Calu3 (cell line): ENCODE data around the gene GRAMD1A. TPM values are rescaled to one million over a fixed set of nuclear protein-coding genes. Genes with fewer than 3 reads are reported as not detected.
"Not testable (repeated sequence)": the region's sequence is repeated elsewhere in the genome, so short reads cannot be mapped to it uniquely, and the experiment has no call there.

Source experiments
- BruUV-seq: library from RNA; stranded (reverse); fragments of 400-500 nt; replicated peaks from 2 replicates; lab custom pipeline; 2021; lab: Mats Ljungman, UMichigan
- CTCF ChIA-PET: fragments of 300-600 bp; sonication (Branson Sonifier 250); formaldehyde crosslinking; loops from one replicate; lab custom pipeline; 2022; ENCODE audit warnings: antibody characterized with exemption; lab: Charles Lee
- DNase-seq: peaks from one replicate; pipeline ENCODE4 v3.0.0; 2022
- H3K27ac Mint-ChIP-seq: one replicate; pipeline ENCODE4 v1.8.0; 2022; ENCODE audit warnings: mixed read lengths; ENCODE audit not compliant: unreplicated experiment
- H3K27me3 Mint-ChIP-seq: one replicate; pipeline ENCODE4 v1.8.0; 2022; ENCODE audit warnings: mixed read lengths; ENCODE audit not compliant: unreplicated experiment
- H3K36me3 Mint-ChIP-seq: one replicate; pipeline ENCODE4 v1.8.0; 2022; ENCODE audit warnings: mild to moderate bottlenecking, moderate library complexity, mixed read lengths; ENCODE audit not compliant: insufficient read depth, unreplicated experiment
- H3K4me1 Mint-ChIP-seq: one replicate; pipeline ENCODE4 v1.8.0; 2022; ENCODE audit warnings: mild to moderate bottlenecking, low read depth, mixed read lengths; ENCODE audit not compliant: unreplicated experiment
- H3K4me3 Mint-ChIP-seq: one replicate; pipeline ENCODE4 v1.8.0; 2022; ENCODE audit warnings: mild to moderate bottlenecking, low read depth, moderate library complexity, mixed read lengths; ENCODE audit not compliant: unreplicated experiment
- H3K9me3 Mint-ChIP-seq: one replicate; pipeline ENCODE4 v1.8.0; 2022; ENCODE audit warnings: low read depth, mixed read lengths; ENCODE audit not compliant: unreplicated experiment
- intact Hi-C: fragments of 100-400 bp; cut with micrococcal nuclease; formaldehyde crosslinking; loops from one replicate; pipeline ENCODE4 v1.10.0; 2022; ENCODE audit not compliant: unreplicated experiment
- total RNA-seq: library from RNA; stranded (reverse); gene quantifications from 2 replicates; pipeline ENCODE4 v1.2.3, GENCODE V29; 2022
- TF ChIP-seq, protein P1 (sequence below): fragments of 200-600 bp; IDR thresholded peaks from one replicate; pipeline ENCODE4 v1.8.0; 2022; ENCODE audit warnings: antibody characterized with exemption; ENCODE audit not compliant: unreplicated experiment

Gene GRAMD1A
- total RNA-seq, 1 experiment from 2014 or later: 126 TPM

DNA sequence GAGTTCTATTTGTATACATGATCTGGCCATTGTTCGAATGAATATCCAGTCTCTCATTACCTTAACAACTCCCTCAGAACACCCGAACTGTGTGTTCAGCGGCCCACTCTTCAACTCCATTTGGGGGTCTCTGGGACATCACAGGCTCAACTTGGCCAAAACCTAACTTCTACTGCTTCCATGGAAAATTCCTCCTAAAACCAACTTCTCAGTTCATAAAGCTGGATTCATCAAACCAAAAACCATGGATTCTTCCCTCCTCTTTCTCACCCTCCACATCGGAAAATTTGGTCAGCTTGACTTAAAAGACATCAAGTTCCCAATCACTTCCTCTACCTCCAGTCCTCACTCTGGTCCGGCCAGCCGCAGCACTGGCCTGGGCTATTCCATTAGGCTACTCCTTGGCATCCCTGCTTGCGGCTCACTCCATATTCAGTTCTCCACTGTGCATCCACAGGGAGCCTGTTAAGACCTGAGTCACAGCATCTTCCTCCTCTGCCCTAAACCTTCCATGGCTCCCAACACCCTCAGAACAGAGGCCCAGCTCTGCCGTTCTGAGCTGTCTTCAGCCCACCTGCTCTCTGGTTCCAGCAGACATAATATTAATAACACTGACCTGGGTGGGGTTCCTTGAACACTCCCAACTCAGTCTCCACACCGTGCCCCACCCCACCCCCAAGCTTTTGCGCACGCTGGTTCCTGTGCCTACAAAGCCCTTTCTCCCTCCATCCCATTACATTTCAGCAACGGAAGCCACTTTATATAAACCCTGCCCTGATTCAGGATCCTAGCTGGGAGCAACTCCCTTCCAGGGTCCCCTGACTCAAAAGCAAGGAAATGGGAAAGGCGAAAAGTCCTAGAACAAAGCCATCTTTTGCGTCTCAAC lies 37.2 kb upstream of the GRAMD1A start:
- TF ChIP-seq, protein P1, sequence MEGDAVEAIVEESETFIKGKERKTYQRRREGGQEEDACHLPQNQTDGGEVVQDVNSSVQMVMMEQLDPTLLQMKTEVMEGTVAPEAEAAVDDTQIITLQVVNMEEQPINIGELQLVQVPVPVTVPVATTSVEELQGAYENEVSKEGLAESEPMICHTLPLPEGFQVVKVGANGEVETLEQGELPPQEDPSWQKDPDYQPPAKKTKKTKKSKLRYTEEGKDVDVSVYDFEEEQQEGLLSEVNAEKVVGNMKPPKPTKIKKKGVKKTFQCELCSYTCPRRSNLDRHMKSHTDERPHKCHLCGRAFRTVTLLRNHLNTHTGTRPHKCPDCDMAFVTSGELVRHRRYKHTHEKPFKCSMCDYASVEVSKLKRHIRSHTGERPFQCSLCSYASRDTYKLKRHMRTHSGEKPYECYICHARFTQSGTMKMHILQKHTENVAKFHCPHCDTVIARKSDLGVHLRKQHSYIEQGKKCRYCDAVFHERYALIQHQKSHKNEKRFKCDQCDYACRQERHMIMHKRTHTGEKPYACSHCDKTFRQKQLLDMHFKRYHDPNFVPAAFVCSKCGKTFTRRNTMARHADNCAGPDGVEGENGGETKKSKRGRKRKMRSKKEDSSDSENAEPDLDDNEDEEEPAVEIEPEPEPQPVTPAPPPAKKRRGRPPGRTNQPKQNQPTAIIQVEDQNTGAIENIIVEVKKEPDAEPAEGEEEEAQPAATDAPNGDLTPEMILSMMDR: no peak
- BruUV-seq: TSS peak; percentile 32
- CTCF ChIA-PET: no interaction called here
- H3K4me1 Mint-ChIP-seq: peaks cover 29% of the 10 kb centered on the region
- peaks cover 20% of the 10 kb centered on the region for H3K9me3 Mint-ChIP-seq
- intact Hi-C loops: loop anchor here (10.0 kb wide), 1 partner anchor 188 kb away; the partner anchor contains the start of gene ZNF599
- H3K36me3 Mint-ChIP-seq: peaks cover 31% of the 10 kb centered on the region
- H3K4me3 Mint-ChIP-seq: peak overlapping the region; percentile 76
- peak overlapping the region; percentile 0 for H3K27ac Mint-ChIP-seq
- no peak for DNase-seq
- no peaks in the 10 kb centered on the region for H3K27me3 Mint-ChIP-seq

DNA sequence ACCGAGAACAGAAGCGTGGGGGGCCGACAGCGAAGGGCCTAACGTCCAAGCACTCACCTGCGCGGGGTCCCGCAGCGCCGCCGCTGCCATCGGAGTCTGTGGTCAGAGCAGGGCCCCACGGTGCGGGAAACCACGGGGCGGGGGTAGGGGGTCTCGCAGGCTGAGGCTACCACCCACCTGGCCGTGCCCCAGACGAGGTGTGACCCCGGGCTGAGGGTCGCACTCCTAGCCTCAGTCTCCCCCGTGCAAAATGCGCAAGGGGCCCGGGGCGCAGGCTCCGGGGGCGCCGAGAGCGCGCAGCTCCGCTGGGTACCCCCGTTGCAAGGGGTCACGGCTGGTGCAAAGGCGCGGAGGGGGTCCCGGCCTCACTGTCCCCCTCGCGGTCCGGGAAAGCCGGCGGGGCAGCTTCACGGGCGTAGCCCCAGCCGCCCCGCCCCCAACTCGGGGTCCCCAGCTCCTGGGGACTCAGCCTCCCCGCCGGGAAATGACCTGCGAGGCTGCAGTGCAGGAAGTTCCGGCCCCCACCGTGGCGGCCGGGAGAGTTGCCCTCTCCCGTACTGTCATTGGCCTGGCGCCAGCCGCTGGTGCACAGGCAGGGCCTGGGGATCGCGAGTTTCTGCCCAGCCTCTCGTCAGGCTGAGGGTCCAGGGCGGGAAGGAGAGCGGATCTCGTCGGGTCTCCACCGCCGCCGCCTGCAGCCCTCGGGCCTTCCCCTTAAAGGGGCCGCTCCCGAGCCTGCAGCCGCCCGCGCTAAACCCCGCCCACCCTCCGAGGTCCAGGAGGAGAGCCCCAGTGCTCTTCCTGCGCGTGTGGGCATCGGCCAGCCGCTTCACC lies 36.3 kb upstream of the GRAMD1A start, which contains the start of gene ZNF792:
Gene ZNF792, minus strand, starts transcription at position 657 of the 834 bp plus-strand sequence. Its CDS starts 567 bp downstream, at position 90.
- DNase-seq: peak; percentile 79
- TF ChIP-seq, protein P1: no peak
- Mint-ChIP-seq H3K27me3 (no peaks in the 10 kb centered on the region), H3K27ac (peak within 1 kb of the TSS; percentile 0), H3K4me3 (peak within 1 kb of the TSS; percentile 76), H3K4me1 (peaks cover 29% of the 10 kb centered on the region), H3K9me3 (peaks cover 16% of the 10 kb centered on the region), H3K36me3 (peaks cover 24% of the 10 kb centered on the region)
- CTCF ChIA-PET: no interaction called here
- intact Hi-C loops: loop anchor here (10.0 kb wide), 1 partner anchor 189 kb away; the partner anchor contains the start of gene ZNF599
- BruUV-seq: no TSS peak

DNA sequence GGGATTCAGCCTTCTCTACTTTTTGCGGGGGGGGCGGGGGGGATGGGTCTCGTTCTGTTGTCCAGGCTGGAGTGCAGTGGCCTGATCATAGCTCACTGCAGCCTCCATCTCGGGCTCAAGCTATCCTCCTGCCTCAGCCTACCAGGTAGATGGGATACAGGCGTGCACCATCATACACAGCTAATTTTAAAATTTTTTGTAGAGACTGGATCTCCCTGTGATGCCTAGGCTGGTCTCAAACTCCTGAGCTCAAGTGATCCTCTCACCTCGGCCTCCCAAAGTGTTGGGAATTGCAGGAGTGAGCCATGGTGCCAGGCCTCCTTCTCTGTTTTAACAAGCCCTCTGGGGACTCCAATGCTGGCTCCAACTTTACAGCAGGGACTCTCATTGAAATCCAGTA lies 35.5 kb upstream of the GRAMD1A start:
- Mint-ChIP-seq H3K4me1 (peaks cover 29% of the 10 kb centered on the region), H3K27me3 (no peaks in the 10 kb centered on the region), H3K27ac (no peak overlapping the region), H3K4me3 (peak overlapping the region; percentile 76), H3K9me3 (peaks cover 15% of the 10 kb centered on the region), H3K36me3 (peaks cover 16% of the 10 kb centered on the region)
- DNase-seq: no peak
- TF ChIP-seq, protein P1: no peak
- CTCF ChIA-PET: no interaction called here
- intact Hi-C loops: loop anchor here (10.0 kb wide), 1 partner anchor 190 kb away; the partner anchor contains the start of gene ZNF599
- BruUV-seq: no TSS peak

DNA sequence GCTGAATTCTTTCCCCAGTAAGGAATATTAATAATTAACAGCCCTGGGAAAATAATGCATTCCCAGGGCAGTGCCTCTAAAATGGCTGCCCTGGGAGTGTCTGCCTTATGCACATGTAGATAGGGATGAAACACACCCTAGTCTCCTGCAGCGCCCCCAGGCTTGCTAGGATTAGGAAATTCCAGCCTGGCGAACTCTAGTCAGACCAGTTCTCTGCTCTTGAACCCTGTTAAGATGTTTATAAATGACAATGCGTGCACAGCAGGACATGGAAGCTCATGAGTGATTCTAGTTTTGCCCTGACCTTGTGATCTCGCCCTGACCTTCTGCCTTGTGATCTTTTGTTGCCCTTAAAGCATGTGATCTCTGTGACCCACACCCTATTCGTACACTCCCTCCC lies 34.6 kb upstream of the GRAMD1A start:
- H3K4me3 Mint-ChIP-seq, H3K27ac Mint-ChIP-seq, H3K9me3 Mint-ChIP-seq, BruUV-seq, CTCF ChIA-PET, H3K27me3 Mint-ChIP-seq: not testable (repeated sequence)
- H3K36me3 Mint-ChIP-seq: peaks cover 12% of the 10 kb centered on the region
- peak; percentile 56 for DNase-seq
- peaks cover 29% of the 10 kb centered on the region for H3K4me1 Mint-ChIP-seq
- intact Hi-C loops: loop anchor here (10.0 kb wide), 1 partner anchor 191 kb away; the partner anchor contains the start of gene ZNF599
